HFF-Myc (cell line): ENCODE data around the gene NFYA.
A peak's percentile ranks its signal among the peaks of the same experiment; 100 is the strongest.

Experiments used
- DNase-seq: peaks from one replicate; pipeline ENCODE4 v3.0.0-alpha.2; 2011; ENCODE audit warnings: low read depth; ENCODE audit errors: extremely low read depth
- H3K4me3 ChIP-seq: replicated peaks from 2 replicates; pipeline ENCODE4 v1.5.1; 2011; ENCODE audit warnings: low read depth, mild to moderate bottlenecking, control low read depth, low read length
- CTCF ChIP-seq: IDR thresholded peaks from 2 replicates; pipeline ENCODE4 v1.5.1; 2012; ENCODE audit warnings: mild to moderate bottlenecking, low read depth, low read length, control low read depth; ENCODE audit errors: missing control alignments

The NFYA gene

GRCh38 chr6:41072836-41073202 is at the start of gene NFYA:
TSS of gene NFYA (plus strand) at chr6:41072974. CDS start at chr6:41079090, 6,116 bp downstream.
- peak within 1 kb of the TSS; percentile 85 for H3K4me3 ChIP-seq
- no peak for TF ChIP-seq CTCF
- no peak for DNase-seq

GRCh38 chr6:41023114-41023513 is 49.7 kb upstream of the NFYA start:
- no peak overlapping the region for H3K4me3 ChIP-seq
- TF ChIP-seq CTCF, result no peak
- DNase-seq, result no peak

GRCh38 chr6:41025966-41026530 is 46.7 kb upstream of the NFYA start:
- no peak overlapping the region for H3K4me3 ChIP-seq
- no peak for DNase-seq
- TF ChIP-seq CTCF, result no peak

GRCh38 chr6:41027241-41027640 is 45.5 kb upstream of the NFYA start:
- H3K4me3 ChIP-seq, result peak overlapping the region; percentile 33
- no peak for DNase-seq
- no peak for TF ChIP-seq CTCF

GRCh38 chr6:41027799-41028560 is 44.8 kb upstream of the NFYA start:
- peak; percentile 17 for DNase-seq
- TF ChIP-seq CTCF, result peak; percentile 96
- H3K4me3 ChIP-seq, result peak overlapping the region; percentile 33

GRCh38 chr6:41028561-41029412 is 44.0 kb upstream of the NFYA start:
- no peak for DNase-seq
- peak overlapping the region; percentile 33 for H3K4me3 ChIP-seq
- TF ChIP-seq CTCF, result no peak
